CD14-positive monocyte (primary cell): ENCODE results near the gene COG6. TPM values are rescaled to one million over a fixed set of nuclear protein-coding genes. Genes with fewer than 3 reads are reported as not detected.

Experiments used
- DNase-seq, 3 donors: peaks; one replicate each; pipeline ENCODE4 v3.0.0-alpha.2; 2011 to 2022
- H2AFZ ChIP-seq: 2 replicates; pipeline ENCODE4 v1.6.0; 2012; ENCODE audit warnings: mild to moderate bottlenecking, low read depth, low read length, inconsistent platforms; ENCODE audit not compliant: insufficient read depth, poor library complexity, severe bottlenecking
- H3K27ac ChIP-seq, 2 donors: 1 replicate in 1 of 2; 2 replicates in 1 of 2; pipeline ENCODE4 v1.5.1; 2012 to 2013; ENCODE audit warnings: low read length in 2 of 2, control low read depth in 1 of 2, inconsistent platforms in 1 of 2, low read depth in 1 of 2, mild to moderate bottlenecking in 1 of 2
- H3K27me3 ChIP-seq, 2 donors: one replicate each; pipeline versions ENCODE4 v1.6.0 to v1.6.1; 2011 to 2013; ENCODE audit warnings: low read length in 2 of 2; ENCODE audit not compliant: control insufficient read depth in 2 of 2, insufficient read depth in 2 of 2
- H3K36me3 ChIP-seq, 2 donors: replicated peaks in 1 of 2; 1 replicate in 1 of 2; 2 replicates in 1 of 2; pipeline versions ENCODE4 v1.5.1 to v1.6.1; 2012 to 2013; ENCODE audit warnings: low read length in 2 of 2, control low read depth in 1 of 2, inconsistent platforms in 1 of 2, mild to moderate bottlenecking in 1 of 2; ENCODE audit not compliant: insufficient read depth in 2 of 2, control insufficient read depth in 1 of 2
- H3K4me1 ChIP-seq, 2 donors: 1 replicate in 1 of 2; 2 replicates in 1 of 2; pipeline versions ENCODE4 v1.5.1 to v1.6.1; 2012 to 2013; ENCODE audit warnings: low read length in 2 of 2, control low read depth in 1 of 2, inconsistent platforms in 1 of 2, mild to moderate bottlenecking in 1 of 2, moderate library complexity in 1 of 2; ENCODE audit not compliant: insufficient read depth in 2 of 2, control insufficient read depth in 1 of 2
- H3K4me2 ChIP-seq: replicated peaks from 2 replicates; pipeline ENCODE3; 2012; ENCODE audit warnings: low read length, moderate library complexity, mild to moderate bottlenecking; ENCODE audit not compliant: poor library complexity, severe bottlenecking; ENCODE audit errors: extremely low read depth
- H3K4me3 ChIP-seq, 3 experiments: fragments of 200-600 bp in 1 of 3; sonication (generic) in 1 of 3; replicated peaks in 1 of 3; 1 replicate in 2 of 3; 2 replicates in 1 of 3; pipeline ENCODE4 v1.5.1; 2011 to 2013; ENCODE audit warnings: low read length in 3 of 3, mild to moderate bottlenecking in 3 of 3, control low read depth in 2 of 3, low read depth in 2 of 3, inconsistent platforms in 1 of 3, moderate library complexity in 1 of 3
- H3K79me2 ChIP-seq: 2 replicates; pipeline ENCODE4 v1.6.0; 2012; ENCODE audit warnings: mild to moderate bottlenecking, control low read depth, inconsistent platforms, low read length, moderate library complexity; ENCODE audit not compliant: insufficient read depth
- H3K9ac ChIP-seq: 2 replicates; pipeline ENCODE4 v1.6.0; 2017; ENCODE audit warnings: low read length, mild to moderate bottlenecking; ENCODE audit not compliant: insufficient read depth, poor library complexity, severe bottlenecking
- H3K9me3 ChIP-seq, 2 donors: replicated peaks in 1 of 2; 1 replicate in 1 of 2; 2 replicates in 1 of 2; pipeline versions ENCODE4 v1.5.1 to v1.6.1; 2012 to 2013; ENCODE audit warnings: low read length in 2 of 2, control low read depth in 1 of 2; ENCODE audit not compliant: control insufficient read depth in 1 of 2, insufficient read depth in 1 of 2
- H4K20me1 ChIP-seq: 2 replicates; pipeline ENCODE4 v1.6.0; 2012; ENCODE audit warnings: mild to moderate bottlenecking, low read length, control low read depth, moderate library complexity; ENCODE audit not compliant: insufficient read depth
- H3K27ac Mint-ChIP-seq, 7 donors: one replicate each; pipeline ENCODE4 v1.8.0; 2020; ENCODE audit warnings: mild to moderate bottlenecking in 7 of 7, mixed read lengths in 7 of 7, moderate library complexity in 6 of 7, inconsistent platforms in 2 of 7
- H3K27me3 Mint-ChIP-seq, 3 donors: one replicate each; pipeline ENCODE4 v1.8.0; 2021 to 2022; ENCODE audit warnings: low read depth in 3 of 3, mild to moderate bottlenecking in 3 of 3, mixed read lengths in 3 of 3, moderate library complexity in 3 of 3, inconsistent platforms in 1 of 3
- H3K36me3 Mint-ChIP-seq, 2 donors: one replicate each; pipeline ENCODE4 v1.8.0; 2020; ENCODE audit warnings: mixed read lengths in 2 of 2, inconsistent platforms in 1 of 2, mild to moderate bottlenecking in 1 of 2
- H3K4me1 Mint-ChIP-seq: one replicate; pipeline ENCODE4 v1.8.0; 2020; ENCODE audit warnings: mild to moderate bottlenecking, mixed read lengths
- H3K4me3 Mint-ChIP-seq, 2 donors: one replicate each; pipeline ENCODE4 v1.8.0; 2020; ENCODE audit warnings: mild to moderate bottlenecking in 2 of 2, mixed read lengths in 2 of 2, moderate library complexity in 1 of 2
- H3K9me3 Mint-ChIP-seq, 7 donors: one replicate each; pipeline ENCODE4 v1.8.0; 2020 to 2022; ENCODE audit warnings: mixed read lengths in 7 of 7, mild to moderate bottlenecking in 6 of 7, moderate library complexity in 6 of 7, inconsistent platforms in 2 of 7
- CTCF ChIP-seq: fragments of 200-600 bp; IDR thresholded peaks from one replicate; pipeline ENCODE4 v1.8.0; 2022; ENCODE audit warnings: antibody characterized with exemption, mild to moderate bottlenecking
- WGBS: methylation state at CpG from one replicate; pipeline ENCODE4 v1.1.5; 2013; ENCODE audit warnings: missing lambda C conversion rate; ENCODE audit not compliant: insufficient coverage; 5-methylcytosine and 5-hydroxymethylcytosine counted together
- intact Hi-C, 2 donors: fragments of 100-400 bp; cut with micrococcal nuclease; formaldehyde crosslinking; loops; one replicate each; pipeline versions ENCODE4 v1.15.0 to v1.15.1; 2023
- polyA plus RNA-seq, 3 donors: library from polyadenylated mRNA; depleted of rRNA in 1 of 3; unstranded in 2 of 3; stranded (reverse) in 1 of 3; fragments of 300-500 nt in 2 of 3; fragments of >200 nt in 1 of 3; fragmentation: Illumina TruSeq in 2 of 3; gene quantifications; 1 replicate in 2 of 3; 2 replicates in 1 of 3; pipeline ENCODE4 v1.2.3, GENCODE V29; 2012 to 2021

The COG6 gene
- polyA plus RNA-seq, 3 donors, result 3.9 to 11.0 (median 8.4) TPM

- H3K4me2 ChIP-seq, result no peak overlapping the region
- H3K27me3 Mint-ChIP-seq, result no peaks in the 10 kb centered on the region
- no peak overlapping the region for H3K4me3 ChIP-seq
- no peak overlapping the region for H2AFZ ChIP-seq
- H3K4me1 Mint-ChIP-seq, result no peaks in the 10 kb centered on the region
- no peaks in the 10 kb centered on the region for H3K79me2 ChIP-seq
- intact Hi-C loops, result no loop called here
- no peaks in the 10 kb centered on the region for H4K20me1 ChIP-seq
- DNase-seq, result no peak
- H3K27ac ChIP-seq, result no peak overlapping the region
- peaks cover 1 to 14% (median 5%) of the 10 kb centered on the region in 7 donors for H3K9me3 Mint-ChIP-seq
- H3K36me3 Mint-ChIP-seq, result peaks cover 0 to 2% of the 10 kb centered on the region in 2 donors
- H3K4me1 ChIP-seq, result no peaks in the 10 kb centered on the region
- no peaks in the 10 kb centered on the region for H3K36me3 ChIP-seq
- H3K27ac Mint-ChIP-seq, result no peak overlapping the region
- H3K4me3 Mint-ChIP-seq, result no peak overlapping the region
- TF ChIP-seq CTCF, result no peak
- H3K27me3 ChIP-seq, result no peaks in the 10 kb centered on the region
- no CpG with 5 or more reads among the region's 1 CpG for WGBS
- H3K9me3 ChIP-seq, result no peaks in the 10 kb centered on the region
- no peak overlapping the region for H3K9ac ChIP-seq
These were observed 105.1 kb downstream of the COG6 start for GRCh38 chr13:39760521-39760920.

GRCh38 chr13:39765801-39766463 is 110.5 kb downstream of the COG6 start:
- peaks cover 0 to 2% (median 0%) of the 10 kb centered on the region in 7 donors for H3K9me3 Mint-ChIP-seq
- H3K4me1 ChIP-seq, result no peaks in the 10 kb centered on the region
- no peak for DNase-seq
- no peak for TF ChIP-seq CTCF
- no peak overlapping the region for H3K4me3 Mint-ChIP-seq
- H3K27ac Mint-ChIP-seq, result peak overlapping the region in 1 of 7 donors; percentile 43
- WGBS, result 35% methylated on average over 2 of the region's 2 CpGs
- H3K27ac ChIP-seq, result no peak overlapping the region
- H2AFZ ChIP-seq, result no peak overlapping the region
- no peak overlapping the region for H3K4me3 ChIP-seq
- H3K4me2 ChIP-seq, result no peak overlapping the region
- H3K27me3 ChIP-seq, result no peaks in the 10 kb centered on the region
- no peak overlapping the region for H3K9ac ChIP-seq
- intact Hi-C loops, result no loop called here
- no peaks in the 10 kb centered on the region for H3K4me1 Mint-ChIP-seq
- H3K36me3 ChIP-seq, result no peaks in the 10 kb centered on the region
- peaks cover 0 to 1% (median 0%) of the 10 kb centered on the region in 3 donors for H3K27me3 Mint-ChIP-seq
- no peaks in the 10 kb centered on the region for H3K36me3 Mint-ChIP-seq
- H3K9me3 ChIP-seq, result no peaks in the 10 kb centered on the region
- no peaks in the 10 kb centered on the region for H3K79me2 ChIP-seq
- H4K20me1 ChIP-seq, result no peaks in the 10 kb centered on the region
